ENCODE data around the gene HPCAL1. TPM values are rescaled to one million over a fixed set of nuclear protein-coding genes. Genes with fewer than 3 reads are reported as not detected.
"Not testable (repeated sequence)": the region's sequence is repeated elsewhere in the genome, so short reads cannot be mapped to it uniquely, and the experiment has no call there.

The HPCAL1 gene
- total and polyA plus RNA-seq, 2 of the 4 experiments (the other 2 are of a cell fraction), result 8.2 to 33.7 TPM

DNA sequence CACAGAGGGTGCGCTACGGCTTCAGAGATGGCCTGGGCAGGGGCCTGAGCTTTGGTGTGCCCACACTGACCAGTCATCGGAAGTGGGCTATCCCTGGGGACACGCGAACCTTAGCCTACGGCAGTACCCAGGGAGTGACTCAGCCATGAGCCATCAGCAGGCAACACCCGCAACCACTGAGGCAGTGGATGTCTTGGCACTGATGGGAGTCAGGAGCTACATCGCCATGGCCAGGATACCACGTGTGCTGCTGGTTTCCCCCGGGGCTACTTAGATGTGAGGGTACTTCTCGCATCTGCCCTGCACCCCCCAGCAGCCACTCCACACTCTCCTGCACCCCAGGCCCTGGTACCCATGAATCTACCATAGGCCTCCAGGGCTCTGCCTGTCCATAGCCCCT, 12.8 kb upstream of the HPCAL1 start:
- ChIA-PET CTCF (interaction anchor here (0.6 kb wide), 1 partner anchor 673 kb away, joined by 3 read pairs; no protein-coding TSS in a partner anchor), POLR2A (ENCODE audit: unreplicated experiment) (no interaction called here)
- intact Hi-C loops (cut with micrococcal nuclease) (no loop called here), in situ Hi-C loops (cut with MboI; ENCODE audit: low sequenced_read_pairs) (no loop called here), dilution Hi-C loops (cut with HindIII; ENCODE audit: low sequenced_read_pairs, unreplicated experiment) (no loop called here)
- Histone ChIP-seq H2BK15ac (ENCODE audit: low read depth, low read length) (no peak overlapping the region), H3K4ac (ENCODE audit: low read depth, low read length) (no peak overlapping the region; the same call in 1 of the 2 replicates), H3K9me3 (ENCODE audit: control insufficient read depth, insufficient read depth, low read length) (peaks cover 2% of the 10 kb centered on the region; the same call in 1 of the 2 replicates), H2BK5ac (ENCODE audit: low read depth, low read length, poor library complexity, severe bottlenecking) (peak overlapping the region; percentile 21), H3K9me1 (ENCODE audit: insufficient read depth, low read length) (peaks cover 10% of the 10 kb centered on the region), H3K4me1 (ENCODE audit: control insufficient read depth, insufficient read depth, low read length) (peaks cover 12% of the 10 kb centered on the region), H2AFZ (replicated peaks; ENCODE audit: low read length, poor library complexity) (peak overlapping the region; percentile 61), H2AK5ac (ENCODE audit: low read depth, low read length) (peak overlapping the region; percentile 75; the same call in 1 of the 2 replicates), H3K23ac (ENCODE audit: low read depth, low read length) (no peak overlapping the region), H2AK9ac (replicated peaks; ENCODE audit: low read depth, low read length, poor library complexity) (no peak overlapping the region), H3K36me3 (ENCODE audit: control insufficient read depth, insufficient read depth, low read length) (no peaks in the 10 kb centered on the region), H3K4me2 (ENCODE audit: low read depth, low read length) (no peak overlapping the region), H3K18ac (ENCODE audit: low read depth, low read length) (no peak overlapping the region), H3K27ac (ENCODE audit: insufficient read depth, low read length) (no peak overlapping the region), H3K14ac (replicated peaks; ENCODE audit: low read depth, low read length) (no peak overlapping the region), H3K9ac (ENCODE audit: low read depth, low read length) (no peak overlapping the region), H3K4me3 (ENCODE audit: insufficient read depth, low read depth, low read length) (no peak overlapping the region), H3K27me3 (ENCODE audit: control insufficient read depth, insufficient read depth, low read length) (no peaks in the 10 kb centered on the region), H3K79me1 (ENCODE audit: low read depth in 1 of 2, low read length in 2 of 2) (no peaks in the 10 kb centered on the region; a peak in 1 of 4 replicates), H2BK20ac (ENCODE audit: low read depth, low read length) (no peak overlapping the region), H3K56ac (ENCODE audit: extremely low read depth, insufficient read depth, low read length) (no peak overlapping the region), H4K20me1 (ENCODE audit: insufficient read depth, low read length) (no peaks in the 10 kb centered on the region), H4K91ac (ENCODE audit: insufficient read depth, low read depth, low read length) (no peak overlapping the region), H4K8ac (ENCODE audit: low read depth in 2 of 2, low read length in 2 of 2) (no peak overlapping the region), H4K5ac (ENCODE audit: low read depth, low read length) (no peak overlapping the region), H2BK120ac (ENCODE audit: low read depth, low read length) (no peak overlapping the region)
- BruUV-seq (replicated peaks), result no TSS peak
- WGBS, 2 experiments (ENCODE audit: extremely low coverage in 2 of 2, insufficient read length in 1 of 2), result 70% methylated on average over 2 of the region's 11 CpGs; no CpG with 5 or more reads in 1 of the 2 experiments
- ATAC-seq (ENCODE audit: low read depth) (no peak), DNase-seq (peak; percentile 37)
- TF ChIP-seq MAFK (IDR thresholded peaks at IDR 0.05; ENCODE audit: low read depth, low read length) (no peak), FOS (IDR thresholded peaks at IDR 0.05; ENCODE audit: low read depth, low read length) (0 out of 2 replicates have a peak, but pooled peaks have one; percentile 14)

DNA sequence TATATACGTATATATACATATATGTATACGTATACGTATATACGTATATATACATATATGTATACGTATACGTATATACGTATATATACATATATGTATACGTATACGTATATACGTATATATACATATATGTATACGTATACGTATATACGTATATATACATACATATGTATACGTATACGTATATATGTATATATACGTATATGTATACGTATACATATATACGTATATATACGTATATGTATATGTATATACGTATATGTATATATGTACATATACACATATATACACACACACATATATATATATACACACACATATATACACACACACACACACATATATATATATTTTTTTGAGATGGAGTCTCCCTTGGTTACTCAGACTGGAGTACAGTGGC, 11.3 kb upstream of the HPCAL1 start:
- H3K9me3 ChIP-seq (ENCODE audit: control insufficient read depth, insufficient read depth, low read length); H2BK20ac ChIP-seq (ENCODE audit: low read depth, low read length); H3K23ac ChIP-seq (ENCODE audit: low read depth, low read length); H3K27me3 ChIP-seq (ENCODE audit: control insufficient read depth, insufficient read depth, low read length); H2BK15ac ChIP-seq (ENCODE audit: low read depth, low read length); ATAC-seq (ENCODE audit: low read depth); H2BK5ac ChIP-seq (ENCODE audit: low read depth, low read length, poor library complexity, severe bottlenecking); in situ Hi-C loops (cut with MboI; ENCODE audit: low sequenced_read_pairs); H3K9ac ChIP-seq (ENCODE audit: low read depth, low read length); dilution Hi-C loops (cut with HindIII; ENCODE audit: low sequenced_read_pairs, unreplicated experiment); DNase-seq; H3K56ac ChIP-seq (ENCODE audit: extremely low read depth, insufficient read depth, low read length); H3K27ac ChIP-seq (ENCODE audit: insufficient read depth, low read length); H3K18ac ChIP-seq (ENCODE audit: low read depth, low read length); H3K4me1 ChIP-seq (ENCODE audit: control insufficient read depth, insufficient read depth, low read length); intact Hi-C loops (cut with micrococcal nuclease); H2BK120ac ChIP-seq (ENCODE audit: low read depth, low read length); H2AK5ac ChIP-seq (ENCODE audit: low read depth, low read length); H4K5ac ChIP-seq (ENCODE audit: low read depth, low read length); H2AFZ ChIP-seq (replicated peaks; ENCODE audit: low read length, poor library complexity); CTCF ChIA-PET; H3K36me3 ChIP-seq (ENCODE audit: control insufficient read depth, insufficient read depth, low read length); H3K4me2 ChIP-seq (ENCODE audit: low read depth, low read length); H3K79me1 ChIP-seq (ENCODE audit: low read depth in 1 of 2, low read length in 2 of 2); H3K4ac ChIP-seq (ENCODE audit: low read depth, low read length); BruUV-seq (replicated peaks); H4K8ac ChIP-seq (ENCODE audit: low read depth in 2 of 2, low read length in 2 of 2); H3K4me3 ChIP-seq (ENCODE audit: insufficient read depth, low read depth, low read length); H3K9me1 ChIP-seq (ENCODE audit: insufficient read depth, low read length); H4K20me1 ChIP-seq (ENCODE audit: insufficient read depth, low read length); H3K14ac ChIP-seq (replicated peaks; ENCODE audit: low read depth, low read length); H4K91ac ChIP-seq (ENCODE audit: insufficient read depth, low read depth, low read length); H2AK9ac ChIP-seq (replicated peaks; ENCODE audit: low read depth, low read length, poor library complexity): not testable (repeated sequence)
- POLR2A ChIA-PET (ENCODE audit: unreplicated experiment), result interaction anchor here (0.6 kb wide), 1 partner anchor 1305 kb away, joined by 6 read pairs; no protein-coding TSS in a partner anchor
- WGBS, 2 experiments (ENCODE audit: extremely low coverage in 2 of 2, insufficient read length in 1 of 2), result no CpG with 5 or more reads among the region's 20 CpGs
